Measurements from ENCODE around the gene MARCHF2.

DNA sequence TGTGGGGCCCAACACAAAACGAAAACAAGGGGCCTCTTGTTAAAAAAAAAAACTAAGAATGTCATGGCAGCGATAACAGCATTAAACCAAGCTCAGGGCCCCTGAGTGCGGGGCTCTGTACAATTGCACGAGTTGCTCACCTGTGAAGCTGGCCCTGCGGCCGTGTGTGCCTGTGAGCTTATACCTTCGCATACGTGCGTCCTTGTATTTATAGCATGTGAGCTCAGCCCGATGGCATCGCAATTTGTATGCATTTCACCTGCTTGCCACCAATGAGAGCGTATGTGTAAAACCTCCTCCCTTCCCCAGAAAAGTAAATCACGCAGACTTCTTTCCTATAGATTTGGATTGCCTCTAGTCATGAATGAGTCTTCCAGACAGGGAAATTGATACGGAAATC is 48.8 kb downstream of the MARCHF2 start:
- TF ChIP-seq, protein P1, sequence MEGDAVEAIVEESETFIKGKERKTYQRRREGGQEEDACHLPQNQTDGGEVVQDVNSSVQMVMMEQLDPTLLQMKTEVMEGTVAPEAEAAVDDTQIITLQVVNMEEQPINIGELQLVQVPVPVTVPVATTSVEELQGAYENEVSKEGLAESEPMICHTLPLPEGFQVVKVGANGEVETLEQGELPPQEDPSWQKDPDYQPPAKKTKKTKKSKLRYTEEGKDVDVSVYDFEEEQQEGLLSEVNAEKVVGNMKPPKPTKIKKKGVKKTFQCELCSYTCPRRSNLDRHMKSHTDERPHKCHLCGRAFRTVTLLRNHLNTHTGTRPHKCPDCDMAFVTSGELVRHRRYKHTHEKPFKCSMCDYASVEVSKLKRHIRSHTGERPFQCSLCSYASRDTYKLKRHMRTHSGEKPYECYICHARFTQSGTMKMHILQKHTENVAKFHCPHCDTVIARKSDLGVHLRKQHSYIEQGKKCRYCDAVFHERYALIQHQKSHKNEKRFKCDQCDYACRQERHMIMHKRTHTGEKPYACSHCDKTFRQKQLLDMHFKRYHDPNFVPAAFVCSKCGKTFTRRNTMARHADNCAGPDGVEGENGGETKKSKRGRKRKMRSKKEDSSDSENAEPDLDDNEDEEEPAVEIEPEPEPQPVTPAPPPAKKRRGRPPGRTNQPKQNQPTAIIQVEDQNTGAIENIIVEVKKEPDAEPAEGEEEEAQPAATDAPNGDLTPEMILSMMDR (IDR thresholded peaks at IDR 0.05; ENCODE audit: low read length): no peak
- no peak for TF ChIP-seq EZH2 (IDR thresholded peaks at IDR 0.05; ENCODE audit: borderline replicate concordance, low read length)
